OCI-LY3 (cell line): ENCODE data around the gene ARID1B.
A peak's percentile ranks its signal among the peaks of the same experiment; 100 is the strongest.

Source experiments
- H2AFZ ChIP-seq: fragments of 200-600, 300-600 bp; shearing (Covaris generic); 2 replicates; pipeline ENCODE4 v1.6.0; 2014; ENCODE audit warnings: antibody characterized with exemption, low read depth, low read length
- H3K27ac ChIP-seq: fragments of 200-600, 300-600 bp; sonication (generic); 2 replicates; pipeline ENCODE4 v1.5.1; 2014; ENCODE audit warnings: mild to moderate bottlenecking, low read length, moderate library complexity, mixed read lengths
- H3K27me3 ChIP-seq: fragments of 200-600, 300-600 bp; sonication (generic); 2 replicates; pipeline ENCODE4 v1.6.1; 2014; ENCODE audit warnings: low read depth, low read length, mixed read lengths
- H3K36me3 ChIP-seq: fragments of 200-600, 300-600 bp; sonication (generic); replicated peaks from 2 replicates; pipeline ENCODE3; 2014; ENCODE audit warnings: low read depth, low read length, mixed read lengths
- H3K4me1 ChIP-seq: fragments of 300-600, 200-600 bp; sonication (generic); 2 replicates; pipeline ENCODE4 v1.6.1; 2014; ENCODE audit warnings: low read length, mixed read lengths
- H3K4me2 ChIP-seq: fragments of 200-600, 300-600 bp; sonication (generic); 2 replicates; pipeline ENCODE4 v1.6.1; 2014; ENCODE audit warnings: low read length, mixed read lengths
- H3K4me3 ChIP-seq: fragments of 300-600, 200-600 bp; sonication (generic); 2 replicates; pipeline ENCODE4 v1.5.1; 2014; ENCODE audit warnings: antibody characterized with exemption, mild to moderate bottlenecking, low read length, moderate library complexity
- H3K79me2 ChIP-seq: fragments of 300-600, 200-600 bp; shearing (Covaris generic); 2 replicates; pipeline ENCODE4 v1.6.1; 2014; ENCODE audit warnings: mild to moderate bottlenecking, low read length, mixed read lengths
- H3K9ac ChIP-seq: fragments of 300-600, 200-600 bp; shearing (Covaris generic); 2 replicates; pipeline ENCODE4 v1.6.0; 2014; ENCODE audit warnings: mild to moderate bottlenecking, low read length, moderate library complexity
- H3K9me3 ChIP-seq: fragments of 200-600, 300-600 bp; shearing (Covaris generic); 2 replicates; pipeline ENCODE4 v1.6.1; 2014; ENCODE audit warnings: low read length, mixed read lengths; ENCODE audit not compliant: insufficient read depth
- H4K20me1 ChIP-seq: fragments of 200-600, 300-600 bp; sonication (generic); 2 replicates; pipeline ENCODE4 v1.6.1; 2016; ENCODE audit warnings: low read length, mixed read lengths; ENCODE audit not compliant: insufficient read depth
- CTCF ChIP-seq: fragments of 200-600, 300-600 bp; sonication (generic); IDR thresholded peaks from 2 replicates; pipeline ENCODE4 v1.5.1; 2014; ENCODE audit warnings: antibody characterized with exemption, low read length, low read depth
- EZH2phosphoT487 ChIP-seq: fragments of 200-600 bp; shearing (Covaris generic); IDR thresholded peaks from 2 replicates; pipeline ENCODE4 v1.6.1; 2018; ENCODE audit warnings: antibody characterized with exemption, mixed run types, low read depth

The ARID1B gene

GRCh38 chr6:157200117-157200516 lies 422.9 kb downstream of the ARID1B start:
- no peaks in the 10 kb centered on the region for H3K27me3 ChIP-seq
- peaks cover 15% of the 10 kb centered on the region for H3K4me1 ChIP-seq
- peaks cover 24% of the 10 kb centered on the region for H3K36me3 ChIP-seq
- H3K4me3 ChIP-seq, result no peak overlapping the region
- no peak overlapping the region for H2AFZ ChIP-seq
- H3K9me3 ChIP-seq, result no peaks in the 10 kb centered on the region
- TF ChIP-seq EZH2phosphoT487, result no peak
- TF ChIP-seq CTCF, result no peak
- no peak overlapping the region for H3K9ac ChIP-seq
- H3K4me2 ChIP-seq, result no peak overlapping the region
- no peak overlapping the region for H3K27ac ChIP-seq
- H3K79me2 ChIP-seq, result no peaks in the 10 kb centered on the region
- H4K20me1 ChIP-seq, result peaks cover 10% of the 10 kb centered on the region

- Histone ChIP-seq H3K79me2 (no peaks in the 10 kb centered on the region), H3K27me3 (no peaks in the 10 kb centered on the region), H2AFZ (no peak overlapping the region), H3K27ac (no peak overlapping the region), H3K4me2 (no peak overlapping the region), H3K36me3 (peaks cover 24% of the 10 kb centered on the region), H4K20me1 (peaks cover 10% of the 10 kb centered on the region), H3K4me1 (peaks cover 15% of the 10 kb centered on the region), H3K9me3 (no peaks in the 10 kb centered on the region), H3K9ac (no peak overlapping the region), H3K4me3 (no peak overlapping the region)
- TF ChIP-seq EZH2phosphoT487, result no peak
- TF ChIP-seq CTCF, result no peak
Measured at GRCh38 chr6:157200611-157201010, 423.4 kb downstream of the ARID1B start.

GRCh38 chr6:157201083-157201482 lies 423.9 kb downstream of the ARID1B start:
- Histone ChIP-seq H3K9me3 (no peaks in the 10 kb centered on the region), H3K36me3 (peaks cover 24% of the 10 kb centered on the region), H2AFZ (no peak overlapping the region), H3K4me1 (peaks cover 15% of the 10 kb centered on the region), H3K4me3 (no peak overlapping the region), H3K27me3 (no peaks in the 10 kb centered on the region), H3K4me2 (no peak overlapping the region), H4K20me1 (peaks cover 10% of the 10 kb centered on the region), H3K79me2 (no peaks in the 10 kb centered on the region), H3K27ac (no peak overlapping the region), H3K9ac (no peak overlapping the region)
- TF ChIP-seq CTCF (no peak), EZH2phosphoT487 (no peak)

- Histone ChIP-seq H3K27ac (peak overlapping the region; percentile 42), H3K9me3 (no peaks in the 10 kb centered on the region), H3K4me1 (peaks cover 15% of the 10 kb centered on the region), H4K20me1 (peaks cover 10% of the 10 kb centered on the region), H2AFZ (no peak overlapping the region), H3K36me3 (peaks cover 26% of the 10 kb centered on the region), H3K9ac (no peak overlapping the region), H3K79me2 (no peaks in the 10 kb centered on the region), H3K4me3 (peak overlapping the region; percentile 62), H3K4me2 (peak overlapping the region; percentile 78), H3K27me3 (no peaks in the 10 kb centered on the region)
- TF ChIP-seq EZH2phosphoT487, result no peak
- TF ChIP-seq CTCF, result no peak
Measured at GRCh38 chr6:157203312-157203744, 426.1 kb downstream of the ARID1B start.
